Hindlimb muscle (tissue), 1 donor: ENCODE results near the gene GSKIP. TPM values are rescaled to one million over a fixed set of nuclear protein-coding genes. Genes with fewer than 3 reads are reported as not detected.
"Not testable (repeated sequence)": the region's sequence is repeated elsewhere in the genome, so short reads cannot be mapped to it uniquely, and the experiment has no call there.

Experiments
- DNase-seq: peaks from one replicate; pipeline ENCODE4 v3.0.0-alpha.2; 2013
- polyA plus RNA-seq: library from polyadenylated mRNA; unstranded; fragments of 120-200 nt; gene quantifications from one replicate; pipeline ENCODE4 v1.2.1, GENCODE V29; 2013; ENCODE audit not compliant: insufficient read length

Gene GSKIP
- 11.3 TPM for polyA plus RNA-seq

DNA sequence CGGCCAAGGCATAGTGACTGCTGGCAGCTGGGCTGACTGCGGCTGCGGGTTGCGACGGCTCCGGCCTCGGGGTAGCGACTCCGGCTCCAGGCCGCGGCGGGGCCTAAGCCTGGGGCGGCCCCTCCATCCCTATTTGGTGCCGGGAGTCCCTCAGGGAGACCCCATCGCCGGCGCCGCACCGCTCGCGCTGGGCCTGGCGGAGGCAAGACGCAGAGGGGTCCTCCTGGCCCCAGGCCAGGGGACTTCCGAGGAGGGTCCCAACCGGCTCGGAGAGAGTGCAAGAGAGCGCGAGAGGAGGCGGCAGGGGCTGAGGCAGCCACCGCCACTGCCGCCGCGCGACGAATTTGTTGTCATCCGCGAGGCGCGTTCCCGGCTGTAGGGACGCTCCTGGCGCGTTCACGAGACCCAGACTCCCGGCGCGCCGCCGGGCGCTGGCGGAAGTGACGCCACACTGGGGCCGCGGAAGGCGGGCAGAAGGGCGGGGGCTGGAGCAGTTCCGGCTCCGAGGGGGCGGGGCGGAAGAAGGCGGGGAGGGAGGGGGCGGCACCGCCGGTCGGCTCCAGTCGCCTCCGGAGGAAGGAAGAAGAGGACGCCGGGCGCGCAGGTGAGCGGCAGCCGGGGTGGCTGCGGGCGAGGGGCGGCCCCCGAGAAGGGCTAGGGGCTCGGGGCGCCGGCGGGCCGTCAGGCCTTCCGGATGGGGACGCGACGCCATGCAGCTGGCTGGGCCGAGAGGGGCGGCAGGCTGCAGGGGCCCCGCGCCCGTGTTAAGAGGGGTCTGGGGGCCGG is at the start of gene GSKIP, which contains the start of gene ATG2B:
Gene GSKIP, plus strand, starts transcription at position 562 of the 786 bp plus-strand sequence. CDS start 18,722 bp downstream, outside the sequence.
Gene ATG2B, minus strand, starts transcription at position 377 of the 786 bp plus-strand sequence. Its CDS starts 365 bp downstream, at position 12.
- peak; percentile 95 for DNase-seq

GRCh38 chr14:96316087-96316486 is 47.2 kb upstream of the GSKIP start:
- no peak for DNase-seq

- no peak for DNase-seq
Observed at GRCh38 chr14:96318836-96319235, 44.5 kb upstream of the GSKIP start.

GRCh38 chr14:96320605-96321004 is 42.7 kb upstream of the GSKIP start:
- no peak for DNase-seq

DNA sequence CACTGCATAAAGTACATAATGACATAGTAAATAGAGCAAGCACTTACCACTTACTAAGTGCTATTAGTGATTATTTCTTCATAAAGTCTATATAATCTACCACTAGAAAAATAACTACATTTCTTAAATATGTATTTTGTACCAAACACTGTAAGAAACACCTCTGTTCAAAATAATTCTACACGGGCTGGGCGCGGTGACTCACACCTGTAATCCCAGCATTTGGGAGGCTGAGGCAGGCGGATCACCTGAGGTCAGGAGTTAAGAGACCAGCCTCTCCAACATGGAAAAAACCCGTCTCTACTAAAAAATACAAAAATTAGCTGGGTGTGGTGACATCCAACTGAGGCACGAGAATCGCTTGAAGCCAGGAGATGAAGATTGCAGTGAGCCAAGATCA is 39.1 kb upstream of the GSKIP start:
- DNase-seq, result no peak

DNA sequence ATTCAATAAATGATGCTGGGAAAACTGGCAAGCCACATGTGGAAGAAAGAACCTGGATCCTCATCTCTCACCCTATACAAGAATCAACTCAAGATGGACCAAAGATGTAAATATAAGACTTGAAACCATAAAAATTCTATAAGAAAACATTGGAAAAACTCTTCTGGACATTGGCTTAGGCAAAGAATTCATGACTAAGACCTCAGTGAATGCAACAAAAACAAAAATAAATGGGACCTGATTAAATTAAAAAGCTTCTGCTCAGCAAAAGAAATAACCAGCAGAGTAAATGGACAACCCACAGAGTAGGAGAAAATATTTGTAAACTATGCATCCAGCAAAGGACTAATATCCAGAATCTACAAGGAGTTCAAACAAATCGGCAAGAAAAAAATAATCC is 24.8 kb upstream of the GSKIP start:
- DNase-seq, result no peak

DNA sequence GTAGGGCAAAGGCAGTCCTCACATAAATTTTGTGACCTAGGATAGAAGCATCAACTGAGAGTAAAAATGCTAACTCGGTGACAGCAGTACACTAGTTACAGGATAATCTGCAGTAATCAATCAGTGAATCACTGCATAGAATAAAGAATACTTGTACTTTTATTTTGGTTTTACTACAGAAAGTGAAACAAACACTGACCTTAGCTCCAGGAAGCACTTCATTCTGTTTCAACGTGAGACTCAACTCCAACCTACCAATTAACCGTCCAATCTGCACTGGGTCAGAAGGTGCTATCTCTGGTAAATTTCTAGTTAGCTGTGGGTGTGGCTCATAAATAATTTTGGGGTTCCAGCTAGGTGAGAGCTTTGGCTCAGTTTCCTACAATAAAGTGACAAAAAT is 22.0 kb upstream of the GSKIP start:
- no peak for DNase-seq

DNA sequence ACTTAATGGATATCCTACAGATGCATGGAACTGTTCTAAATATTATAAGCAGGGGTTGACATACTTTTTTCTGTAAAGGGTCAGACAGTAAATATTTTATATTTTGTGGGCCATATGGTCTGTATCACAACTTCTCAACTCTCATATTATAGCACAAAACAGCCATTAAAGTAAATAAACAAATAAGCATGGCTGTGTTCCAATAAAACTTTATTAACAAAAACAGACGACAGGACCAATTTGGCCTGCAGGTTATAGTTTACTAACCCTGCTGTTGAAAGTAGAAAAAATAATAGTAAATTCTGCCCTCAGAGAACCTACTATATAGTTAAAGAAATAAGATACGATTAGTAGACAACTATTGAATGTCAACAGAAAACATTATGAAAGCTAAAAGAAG is 17.7 kb upstream of the GSKIP start:
- DNase-seq, result no peak

GRCh38 chr14:96347957-96348356 is 15.4 kb upstream of the GSKIP start:
- DNase-seq, result not testable (repeated sequence)

DNA sequence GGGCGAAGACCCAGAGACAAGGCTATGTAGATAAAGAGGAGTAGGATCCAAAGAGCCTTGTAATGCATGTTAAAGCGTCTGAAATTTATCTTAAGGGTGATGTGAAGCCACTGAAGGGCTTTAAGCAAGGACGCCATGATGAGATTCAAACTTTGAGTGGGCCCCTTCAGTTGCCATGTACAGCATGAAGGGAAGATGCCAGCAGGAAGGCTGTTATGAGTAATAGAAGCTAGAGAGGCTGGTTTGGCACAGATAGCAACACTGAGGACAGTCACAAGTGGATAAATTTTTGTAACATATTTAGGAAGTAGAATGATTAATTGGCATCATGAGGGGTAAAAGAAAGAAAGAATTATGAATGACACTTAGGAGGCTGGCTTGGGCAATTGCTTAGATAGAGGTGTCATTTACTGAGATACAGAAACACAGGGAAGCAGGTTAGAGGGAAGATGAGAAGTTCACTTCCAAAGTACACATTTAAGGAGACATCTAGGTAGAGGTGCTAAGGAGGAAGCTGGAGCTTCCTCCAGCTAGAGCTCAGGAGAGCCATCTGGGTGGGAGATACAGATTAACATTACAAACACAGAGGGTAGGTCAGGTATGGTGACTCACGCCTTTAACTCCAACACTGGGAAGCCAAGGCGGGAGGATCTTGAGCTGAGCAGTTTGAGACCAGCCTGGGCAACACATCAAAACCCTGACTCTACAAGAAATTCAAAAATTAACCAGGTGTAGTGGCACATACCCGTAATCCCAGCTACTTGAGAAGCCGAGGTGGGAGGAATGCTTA is 13.8 kb upstream of the GSKIP start:
- no peak for DNase-seq

- no peak for DNase-seq
Observed at GRCh38 chr14:96351986-96352385, 11.3 kb upstream of the GSKIP start.

- no peak for DNase-seq
Observed at GRCh38 chr14:96352708-96353107, 10.6 kb upstream of the GSKIP start.

DNA sequence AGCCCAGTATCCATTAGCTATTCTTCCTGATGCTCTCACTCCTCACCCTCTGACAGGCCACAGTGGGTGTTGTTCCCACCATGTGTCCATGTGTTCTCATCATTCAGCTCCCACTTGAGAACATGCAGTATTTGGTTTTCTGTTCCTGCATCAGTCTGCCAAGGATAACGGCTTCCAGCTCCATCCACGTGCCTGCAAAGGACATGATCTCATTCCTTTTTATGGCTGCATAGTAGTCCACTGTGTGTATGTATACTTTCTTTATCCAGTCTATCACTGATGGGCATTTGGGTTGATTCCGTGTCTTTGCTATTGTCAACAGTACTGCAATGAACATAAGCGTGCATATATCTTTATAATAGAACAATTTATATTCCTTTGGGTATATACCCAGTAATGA is 9.1 kb upstream of the GSKIP start:
- no peak for DNase-seq

DNA sequence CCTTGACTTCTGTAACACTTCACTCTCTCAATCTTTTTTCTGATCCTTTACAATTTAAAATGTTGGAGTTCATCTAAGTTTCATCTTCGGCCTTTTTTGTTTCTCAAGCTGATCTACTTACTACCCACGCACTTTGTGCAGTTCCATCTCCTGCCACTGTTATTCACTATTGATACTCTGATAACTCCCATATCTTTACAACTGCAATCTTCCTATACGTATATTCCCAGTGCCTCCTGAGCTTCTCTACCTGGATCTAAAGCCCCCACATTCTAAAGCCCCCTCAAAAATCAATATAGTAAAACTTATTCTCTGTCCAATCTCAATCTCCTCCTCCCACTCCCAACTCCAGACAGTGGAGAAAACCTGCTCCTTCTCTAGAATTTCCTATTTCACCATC is 6.1 kb upstream of the GSKIP start:
- DNase-seq, result no peak

DNA sequence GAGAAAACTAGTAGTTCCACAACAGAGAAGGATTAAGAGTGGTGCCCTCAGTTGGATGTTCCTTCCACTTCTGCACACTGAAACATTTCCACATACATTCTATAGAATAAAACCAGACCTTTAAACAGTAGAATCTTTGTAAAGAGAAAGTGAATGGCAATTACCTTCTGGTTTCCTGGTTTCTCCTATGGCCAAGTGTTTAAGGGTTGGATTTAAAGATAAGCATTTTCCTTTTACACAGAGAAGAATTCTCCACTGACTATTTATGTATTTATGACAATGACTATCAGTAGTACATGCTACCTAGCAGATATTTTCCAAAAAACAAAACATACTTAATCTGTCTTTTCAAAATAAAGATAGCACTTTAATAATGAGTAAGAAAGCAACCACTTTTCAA is 3.4 kb upstream of the GSKIP start:
- DNase-seq, result no peak

DNA sequence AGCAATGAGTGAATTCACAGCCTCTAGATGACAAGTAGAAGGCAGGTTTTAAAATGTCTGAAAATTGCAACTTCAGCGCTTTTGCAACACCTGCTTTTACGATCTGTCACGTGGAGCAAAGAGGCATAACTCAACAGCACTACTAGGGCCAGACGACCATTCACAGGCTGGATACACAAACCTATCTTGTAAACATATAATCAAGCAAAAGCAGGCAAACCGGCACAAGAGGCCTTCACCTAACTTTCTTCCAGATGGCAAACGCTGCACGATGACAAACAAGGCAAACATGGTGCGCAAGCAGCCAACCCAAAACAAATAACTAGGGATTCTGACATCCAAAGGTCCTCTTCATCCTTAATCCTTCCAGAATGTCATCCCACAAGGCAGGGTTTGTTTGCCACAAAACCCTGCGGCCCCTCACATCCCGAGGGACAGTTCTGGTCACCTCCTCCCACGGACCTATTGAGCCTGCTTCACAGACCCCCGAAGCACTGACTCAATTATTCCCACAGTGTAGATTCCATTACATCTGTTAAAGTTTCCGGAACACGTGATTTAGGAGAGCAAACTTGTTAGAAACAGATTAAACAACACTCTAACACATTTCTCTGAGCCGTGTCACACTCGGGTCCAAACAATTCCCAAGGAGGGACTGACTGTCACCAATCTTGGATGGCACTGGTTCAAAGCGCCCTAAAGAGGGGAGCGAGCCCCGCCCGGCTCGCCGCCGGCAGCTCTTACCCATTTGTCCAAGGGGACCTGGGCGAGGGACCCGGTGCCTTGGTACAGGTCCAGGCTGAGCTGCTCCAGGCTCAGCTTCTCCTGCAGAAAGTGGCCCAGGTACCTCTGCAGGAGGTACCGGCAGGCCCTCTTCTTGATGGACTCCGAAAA is 1.0 kb upstream of the GSKIP start:
- peak; percentile 52 for DNase-seq

GRCh38 chr14:96363751-96364336 is 518 bp downstream of the GSKIP start:
- peak; percentile 11 for DNase-seq

GRCh38 chr14:96364962-96365361 is 1.6 kb downstream of the GSKIP start:
- DNase-seq, result no peak

DNA sequence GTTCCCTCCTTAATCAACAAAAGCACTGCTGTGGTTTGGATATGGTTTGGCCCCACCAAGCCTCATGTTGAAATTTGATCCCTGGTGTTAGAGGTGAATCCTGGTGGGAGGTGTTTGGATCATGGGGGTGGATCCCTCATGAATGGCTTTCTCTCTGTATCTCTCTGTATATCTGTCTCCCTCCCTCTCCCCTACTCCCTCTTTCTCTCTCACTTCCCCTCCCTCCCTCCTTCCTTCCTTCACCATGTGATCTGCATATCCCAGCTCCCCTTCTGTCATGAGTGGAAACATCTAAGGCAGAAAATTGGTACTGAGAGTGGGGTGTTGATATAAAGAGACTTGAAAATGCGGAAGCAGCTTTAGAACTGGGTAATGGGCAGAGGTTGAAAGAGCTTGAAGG is 5.2 kb downstream of the GSKIP start:
- DNase-seq, result no peak

DNA sequence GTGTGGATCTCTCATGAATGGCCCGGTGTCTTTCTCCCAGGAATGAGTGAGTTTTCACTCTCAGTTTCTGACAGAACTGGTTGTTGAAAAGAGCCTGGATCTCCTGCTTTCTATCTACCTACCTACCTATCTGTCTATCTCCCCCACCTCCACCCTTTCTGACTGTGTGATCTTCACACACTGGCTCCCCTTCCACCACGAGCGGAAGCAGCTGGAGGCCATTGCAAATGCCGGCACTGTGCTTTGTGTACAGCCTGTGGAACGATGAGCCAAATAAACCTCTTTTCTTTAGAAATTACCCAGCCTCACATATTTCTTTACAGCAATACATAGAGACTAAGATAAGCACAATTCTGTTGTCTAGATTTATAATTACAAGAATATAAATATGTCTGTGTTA is 7.2 kb downstream of the GSKIP start:
- no peak for DNase-seq

DNA sequence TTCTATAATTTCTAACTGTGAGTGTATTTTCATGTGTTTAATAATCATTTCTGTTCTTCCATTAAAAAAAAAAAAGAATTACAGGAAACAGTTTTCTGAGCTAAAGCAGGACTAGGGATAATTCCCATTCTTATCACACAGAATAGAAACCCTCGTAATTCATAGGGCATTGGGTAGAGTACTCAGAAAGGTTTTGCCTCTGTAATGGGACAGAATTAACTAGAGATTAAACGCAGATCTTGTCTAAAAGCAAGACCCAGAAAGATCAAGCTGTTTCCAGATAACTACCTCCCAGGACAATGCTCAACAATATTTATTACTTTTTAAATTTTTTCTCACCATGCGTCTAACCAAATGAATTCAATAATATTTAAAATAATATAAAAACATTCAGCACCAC is 10.2 kb downstream of the GSKIP start:
- no peak for DNase-seq

DNA sequence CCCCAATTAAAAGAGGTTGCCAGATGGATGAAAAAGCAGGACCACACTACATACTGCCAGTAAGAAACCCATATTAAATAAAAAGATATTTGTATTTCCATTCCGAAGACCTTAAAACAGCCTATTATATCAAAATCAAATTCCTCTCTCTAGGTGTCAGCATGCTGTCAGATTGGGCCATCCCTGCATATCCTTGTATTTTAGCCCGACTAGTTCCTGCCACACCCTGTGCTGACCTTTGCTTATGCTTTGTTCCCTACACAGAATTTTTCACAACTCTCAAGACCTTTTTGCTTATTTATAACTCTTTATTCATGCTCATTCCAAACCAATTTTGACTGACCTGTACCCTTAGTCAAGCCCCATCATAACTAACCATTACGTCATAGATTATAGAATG is 12.8 kb downstream of the GSKIP start:
- no peak for DNase-seq
